CD14-positive monocyte (primary cell): Measurements from ENCODE around the gene CD247. TPM values are rescaled to one million over a fixed set of nuclear protein-coding genes. Genes with fewer than 3 reads are reported as not detected.
A peak's percentile ranks its signal among the peaks of the same experiment; 100 is the strongest.

ENCODE experiments used
- DNase-seq, 3 donors: peaks; one replicate each; pipeline ENCODE4 v3.0.0-alpha.2; 2011 to 2022
- H2AFZ ChIP-seq: 2 replicates; pipeline ENCODE4 v1.6.0; 2012; ENCODE audit warnings: mild to moderate bottlenecking, low read depth, low read length, inconsistent platforms; ENCODE audit not compliant: insufficient read depth, poor library complexity, severe bottlenecking
- H3K27ac ChIP-seq, 2 donors: 1 replicate in 1 of 2; 2 replicates in 1 of 2; pipeline ENCODE4 v1.5.1; 2012 to 2013; ENCODE audit warnings: low read length in 2 of 2, control low read depth in 1 of 2, inconsistent platforms in 1 of 2, low read depth in 1 of 2, mild to moderate bottlenecking in 1 of 2
- H3K27me3 ChIP-seq, 2 donors: one replicate each; pipeline versions ENCODE4 v1.6.0 to v1.6.1; 2011 to 2013; ENCODE audit warnings: low read length in 2 of 2; ENCODE audit not compliant: control insufficient read depth in 2 of 2, insufficient read depth in 2 of 2
- H3K36me3 ChIP-seq, 2 donors: replicated peaks in 1 of 2; 1 replicate in 1 of 2; 2 replicates in 1 of 2; pipeline versions ENCODE4 v1.5.1 to v1.6.1; 2012 to 2013; ENCODE audit warnings: low read length in 2 of 2, control low read depth in 1 of 2, inconsistent platforms in 1 of 2, mild to moderate bottlenecking in 1 of 2; ENCODE audit not compliant: insufficient read depth in 2 of 2, control insufficient read depth in 1 of 2
- H3K4me1 ChIP-seq, 2 donors: 1 replicate in 1 of 2; 2 replicates in 1 of 2; pipeline versions ENCODE4 v1.5.1 to v1.6.1; 2012 to 2013; ENCODE audit warnings: low read length in 2 of 2, control low read depth in 1 of 2, inconsistent platforms in 1 of 2, mild to moderate bottlenecking in 1 of 2, moderate library complexity in 1 of 2; ENCODE audit not compliant: insufficient read depth in 2 of 2, control insufficient read depth in 1 of 2
- H3K4me2 ChIP-seq: replicated peaks from 2 replicates; pipeline ENCODE3; 2012; ENCODE audit warnings: low read length, moderate library complexity, mild to moderate bottlenecking; ENCODE audit not compliant: poor library complexity, severe bottlenecking; ENCODE audit errors: extremely low read depth
- H3K4me3 ChIP-seq, 3 experiments: fragments of 200-600 bp in 1 of 3; sonication (generic) in 1 of 3; replicated peaks in 1 of 3; 1 replicate in 2 of 3; 2 replicates in 1 of 3; pipeline ENCODE4 v1.5.1; 2011 to 2013; ENCODE audit warnings: low read length in 3 of 3, mild to moderate bottlenecking in 3 of 3, control low read depth in 2 of 3, low read depth in 2 of 3, inconsistent platforms in 1 of 3, moderate library complexity in 1 of 3
- H3K79me2 ChIP-seq: 2 replicates; pipeline ENCODE4 v1.6.0; 2012; ENCODE audit warnings: mild to moderate bottlenecking, control low read depth, inconsistent platforms, low read length, moderate library complexity; ENCODE audit not compliant: insufficient read depth
- H3K9ac ChIP-seq: 2 replicates; pipeline ENCODE4 v1.6.0; 2017; ENCODE audit warnings: low read length, mild to moderate bottlenecking; ENCODE audit not compliant: insufficient read depth, poor library complexity, severe bottlenecking
- H3K9me3 ChIP-seq, 2 donors: replicated peaks in 1 of 2; 1 replicate in 1 of 2; 2 replicates in 1 of 2; pipeline versions ENCODE4 v1.5.1 to v1.6.1; 2012 to 2013; ENCODE audit warnings: low read length in 2 of 2, control low read depth in 1 of 2; ENCODE audit not compliant: control insufficient read depth in 1 of 2, insufficient read depth in 1 of 2
- H4K20me1 ChIP-seq: 2 replicates; pipeline ENCODE4 v1.6.0; 2012; ENCODE audit warnings: mild to moderate bottlenecking, low read length, control low read depth, moderate library complexity; ENCODE audit not compliant: insufficient read depth
- H3K27ac Mint-ChIP-seq, 7 donors: one replicate each; pipeline ENCODE4 v1.8.0; 2020; ENCODE audit warnings: mild to moderate bottlenecking in 7 of 7, mixed read lengths in 7 of 7, moderate library complexity in 6 of 7, inconsistent platforms in 2 of 7
- H3K27me3 Mint-ChIP-seq, 3 donors: one replicate each; pipeline ENCODE4 v1.8.0; 2021 to 2022; ENCODE audit warnings: low read depth in 3 of 3, mild to moderate bottlenecking in 3 of 3, mixed read lengths in 3 of 3, moderate library complexity in 3 of 3, inconsistent platforms in 1 of 3
- H3K36me3 Mint-ChIP-seq, 2 donors: one replicate each; pipeline ENCODE4 v1.8.0; 2020; ENCODE audit warnings: mixed read lengths in 2 of 2, inconsistent platforms in 1 of 2, mild to moderate bottlenecking in 1 of 2
- H3K4me1 Mint-ChIP-seq: one replicate; pipeline ENCODE4 v1.8.0; 2020; ENCODE audit warnings: mild to moderate bottlenecking, mixed read lengths
- H3K4me3 Mint-ChIP-seq, 2 donors: one replicate each; pipeline ENCODE4 v1.8.0; 2020; ENCODE audit warnings: mild to moderate bottlenecking in 2 of 2, mixed read lengths in 2 of 2, moderate library complexity in 1 of 2
- H3K9me3 Mint-ChIP-seq, 7 donors: one replicate each; pipeline ENCODE4 v1.8.0; 2020 to 2022; ENCODE audit warnings: mixed read lengths in 7 of 7, mild to moderate bottlenecking in 6 of 7, moderate library complexity in 6 of 7, inconsistent platforms in 2 of 7
- CTCF ChIP-seq: fragments of 200-600 bp; IDR thresholded peaks from one replicate; pipeline ENCODE4 v1.8.0; 2022; ENCODE audit warnings: antibody characterized with exemption, mild to moderate bottlenecking
- WGBS: methylation state at CpG from one replicate; pipeline ENCODE4 v1.1.5; 2013; ENCODE audit warnings: missing lambda C conversion rate; ENCODE audit not compliant: insufficient coverage; 5-methylcytosine and 5-hydroxymethylcytosine counted together
- intact Hi-C, 2 donors: fragments of 100-400 bp; cut with micrococcal nuclease; formaldehyde crosslinking; loops; one replicate each; pipeline versions ENCODE4 v1.15.0 to v1.15.1; 2023
- polyA plus RNA-seq, 3 donors: library from polyadenylated mRNA; depleted of rRNA in 1 of 3; unstranded in 2 of 3; stranded (reverse) in 1 of 3; fragments of 300-500 nt in 2 of 3; fragments of >200 nt in 1 of 3; fragmentation: Illumina TruSeq in 2 of 3; gene quantifications; 1 replicate in 2 of 3; 2 replicates in 1 of 3; pipeline ENCODE4 v1.2.3, GENCODE V29; 2012 to 2021

CD247 gene
- polyA plus RNA-seq, 3 donors = 0.29 to 1.8 (median 1.6) TPM

DNA sequence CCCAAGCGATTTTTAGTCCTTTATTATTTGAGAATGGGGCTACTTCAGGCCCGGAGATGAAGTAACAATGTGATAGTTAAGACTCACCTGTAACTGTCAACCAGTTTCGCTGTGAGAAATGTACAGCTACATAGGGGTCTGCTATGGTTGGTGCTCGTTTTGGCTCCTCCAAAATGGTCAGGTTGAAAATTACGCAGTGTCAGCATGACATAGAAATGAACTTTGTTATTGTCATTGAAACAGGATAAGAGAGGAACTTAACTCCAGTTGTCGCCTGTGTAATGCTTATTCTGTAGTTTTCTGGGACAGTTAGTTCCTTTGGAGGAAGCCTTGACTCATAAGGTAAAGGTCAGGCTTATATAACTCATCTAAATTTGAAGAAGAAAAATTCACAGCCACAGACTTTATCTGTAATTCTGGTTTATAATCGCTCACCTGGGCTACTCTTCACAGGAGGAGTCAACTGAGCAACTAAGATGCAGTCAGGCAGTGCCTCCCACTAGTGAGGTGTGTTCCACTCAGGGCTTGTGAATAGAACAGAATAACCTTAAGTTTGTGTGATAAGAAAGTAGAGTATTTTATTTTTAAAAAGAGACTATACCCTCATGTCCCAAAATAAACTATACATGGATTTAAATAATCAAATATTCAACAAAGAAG lies 130.9 kb downstream of the CD247 start:
- H3K36me3 ChIP-seq = peaks cover 41 to 67% of the 10 kb centered on the region in 2 donors

More for the DNA sequence above, 130.9 kb downstream of the CD247 start:
- H3K4me1 Mint-ChIP-seq = peaks cover 3% of the 10 kb centered on the region
- no peaks in the 10 kb centered on the region for H3K4me1 ChIP-seq
- no peak overlapping the region for H3K4me2 ChIP-seq
- peaks cover 51 to 58% of the 10 kb centered on the region in 2 donors for H3K36me3 Mint-ChIP-seq
- H3K27me3 Mint-ChIP-seq = no peaks in the 10 kb centered on the region
- H3K4me3 ChIP-seq = no peak overlapping the region
- WGBS = 84% methylated on average over 4 of the region's 7 CpGs
- H3K27me3 ChIP-seq = no peaks in the 10 kb centered on the region
- H3K79me2 ChIP-seq = no peaks in the 10 kb centered on the region
- H3K9ac ChIP-seq = no peak overlapping the region
- no peak for TF ChIP-seq CTCF
- H3K9me3 ChIP-seq = no peaks in the 10 kb centered on the region
- DNase-seq = no peak
- H3K27ac Mint-ChIP-seq = peak overlapping the region in 2 of 7 donors; percentile 37 to 87
- no peaks in the 10 kb centered on the region for H4K20me1 ChIP-seq
- H3K27ac ChIP-seq = no peak overlapping the region
- no peak overlapping the region for H3K4me3 Mint-ChIP-seq
- intact Hi-C loops = no loop called here
- H2AFZ ChIP-seq = no peak overlapping the region
- peaks cover 0 to 2% (median 0%) of the 10 kb centered on the region in 7 donors for H3K9me3 Mint-ChIP-seq

Other genes starting within 250 kb of the CD247 start
- 100 to 1,000 TPM; 150 to 309 (median 248) TPM for gene CREG1, start 35.2 kb upstream of the CD247 start, polyA plus RNA-seq
- 100 to 1,000 TPM; 116 to 218 (median 216) TPM for gene RCSD1, start 111.7 kb upstream of the CD247 start, polyA plus RNA-seq
- 10 to 100 TPM; 23.1 to 63.6 (median 61.8) TPM for gene MPZL1, start 203.5 kb upstream of the CD247 start, polyA plus RNA-seq